KOPT-K1 (cell line): Measurements from ENCODE around the gene KCNT1.

Experiments
- H3K27ac ChIP-seq: fragments of 200-600 bp; sonication (generic); 2 replicates; pipeline ENCODE4 v1.5.1; 2016; ENCODE audit warnings: antibody characterized with exemption, mild to moderate bottlenecking, low read depth, low read length; ENCODE audit not compliant: poor library complexity, severe bottlenecking
- H3K36me3 ChIP-seq: fragments of 200-600 bp; sonication (generic); 2 replicates; pipeline ENCODE4 v1.5.1; 2017; ENCODE audit warnings: antibody characterized with exemption, mild to moderate bottlenecking, low read length, moderate library complexity; ENCODE audit not compliant: insufficient read depth
- H3K9me3 ChIP-seq: fragments of 200-600 bp; sonication (generic); 2 replicates; pipeline ENCODE4 v1.5.1; 2017; ENCODE audit warnings: antibody characterized with exemption, low read length, mild to moderate bottlenecking; ENCODE audit not compliant: insufficient read depth, poor library complexity, severe bottlenecking

KCNT1 gene

GRCh38 chr9:135718616-135719015 is 16.6 kb downstream of the KCNT1 start:
- H3K36me3 ChIP-seq = no peaks in the 10 kb centered on the region
- no peak overlapping the region for H3K27ac ChIP-seq
- H3K9me3 ChIP-seq = no peaks in the 10 kb centered on the region

GRCh38 chr9:135719472-135719871 is 17.5 kb downstream of the KCNT1 start:
- no peak overlapping the region for H3K27ac ChIP-seq
- H3K9me3 ChIP-seq = no peaks in the 10 kb centered on the region
- no peaks in the 10 kb centered on the region for H3K36me3 ChIP-seq

GRCh38 chr9:135722365-135722764 is 20.4 kb downstream of the KCNT1 start:
- H3K36me3 ChIP-seq = no peaks in the 10 kb centered on the region
- no peak overlapping the region for H3K27ac ChIP-seq
- no peaks in the 10 kb centered on the region for H3K9me3 ChIP-seq

- H3K27ac ChIP-seq = no peak overlapping the region
- no peaks in the 10 kb centered on the region for H3K36me3 ChIP-seq
- H3K9me3 ChIP-seq = no peaks in the 10 kb centered on the region
Measured at GRCh38 chr9:135724186-135724787, 22.3 kb downstream of the KCNT1 start.

DNA sequence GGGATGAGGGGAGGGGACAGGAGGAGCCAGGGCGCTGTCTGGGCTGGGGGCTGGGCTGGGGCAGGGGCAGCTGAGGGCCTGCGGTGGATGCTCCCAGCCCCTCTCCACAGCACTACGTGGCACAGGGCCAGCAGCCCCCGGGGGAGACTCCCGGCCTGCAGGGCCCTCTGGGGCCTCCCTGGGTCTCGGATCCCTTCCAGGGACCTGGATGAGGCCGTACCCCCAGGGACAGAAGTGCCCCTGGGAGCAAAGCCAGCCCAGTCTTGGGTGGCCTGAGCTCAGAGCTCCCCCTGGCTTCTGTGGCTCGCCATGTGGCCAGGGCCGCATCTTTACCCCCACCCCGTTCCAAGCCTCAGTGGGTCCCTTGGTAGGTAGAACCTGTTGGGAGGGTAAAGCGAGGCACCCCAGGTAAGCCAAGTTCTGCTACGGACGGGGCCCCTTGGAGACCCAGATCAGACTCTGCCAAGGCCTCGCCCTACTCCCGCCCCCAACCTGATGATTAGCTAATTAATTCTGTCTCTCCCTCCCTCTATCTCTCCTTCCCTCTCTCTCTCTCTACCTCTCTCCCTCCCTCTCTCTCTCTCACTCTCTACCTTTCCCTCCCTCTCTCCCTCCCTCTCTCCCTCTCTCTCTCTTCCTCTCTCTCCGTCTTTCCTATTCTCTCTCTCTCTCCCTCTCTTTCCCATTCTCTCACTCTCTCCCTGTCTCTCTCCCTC is 24.3 kb downstream of the KCNT1 start:
- Histone ChIP-seq H3K36me3 (no peaks in the 10 kb centered on the region), H3K27ac (no peak overlapping the region), H3K9me3 (peaks cover 3% of the 10 kb centered on the region)

DNA sequence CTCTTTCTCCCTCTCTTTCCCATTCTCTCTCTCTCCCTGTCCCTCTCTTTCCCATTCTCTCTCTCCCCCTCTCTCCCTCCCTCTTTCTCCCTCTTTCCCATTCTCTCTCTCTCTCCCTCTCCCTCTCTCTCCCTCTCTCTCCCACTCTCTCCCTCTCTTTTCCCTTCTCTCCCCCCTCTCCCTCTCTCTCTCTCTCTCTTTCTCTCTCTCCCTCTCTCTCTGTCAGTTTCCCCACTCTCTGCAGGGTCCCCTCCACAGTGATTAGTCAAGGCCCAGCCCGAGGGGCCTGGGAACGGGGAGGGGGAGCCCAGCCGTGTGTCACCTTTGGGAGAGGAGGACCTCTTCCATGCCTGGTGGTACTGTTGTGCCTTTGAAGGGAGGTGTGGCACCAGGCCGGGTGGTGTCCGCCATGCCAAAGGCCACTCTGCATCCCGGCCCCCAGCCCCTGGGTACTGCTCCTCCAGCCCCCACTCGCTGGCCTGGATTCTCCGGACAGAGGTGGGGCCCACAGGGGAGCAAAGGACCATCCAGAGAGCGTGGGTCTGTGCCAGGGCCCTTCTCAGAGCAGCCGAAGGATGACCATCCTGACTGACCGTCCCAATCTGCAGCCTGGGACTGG is 25.4 kb downstream of the KCNT1 start:
- Histone ChIP-seq H3K27ac (no peak overlapping the region), H3K36me3 (no peaks in the 10 kb centered on the region), H3K9me3 (peaks cover 7% of the 10 kb centered on the region)

- H3K9me3 ChIP-seq = peaks cover 7% of the 10 kb centered on the region
- no peak overlapping the region for H3K27ac ChIP-seq
- no peaks in the 10 kb centered on the region for H3K36me3 ChIP-seq
Measured at GRCh38 chr9:135728436-135729110, 26.6 kb downstream of the KCNT1 start.

GRCh38 chr9:135729480-135729879 is 27.5 kb downstream of the KCNT1 start:
- Histone ChIP-seq H3K36me3 (no peaks in the 10 kb centered on the region), H3K27ac (no peak overlapping the region), H3K9me3 (peaks cover 7% of the 10 kb centered on the region)

GRCh38 chr9:135731454-135731853 is 29.5 kb downstream of the KCNT1 start:
- Histone ChIP-seq H3K27ac (no peak overlapping the region), H3K36me3 (no peaks in the 10 kb centered on the region), H3K9me3 (peaks cover 7% of the 10 kb centered on the region)

DNA sequence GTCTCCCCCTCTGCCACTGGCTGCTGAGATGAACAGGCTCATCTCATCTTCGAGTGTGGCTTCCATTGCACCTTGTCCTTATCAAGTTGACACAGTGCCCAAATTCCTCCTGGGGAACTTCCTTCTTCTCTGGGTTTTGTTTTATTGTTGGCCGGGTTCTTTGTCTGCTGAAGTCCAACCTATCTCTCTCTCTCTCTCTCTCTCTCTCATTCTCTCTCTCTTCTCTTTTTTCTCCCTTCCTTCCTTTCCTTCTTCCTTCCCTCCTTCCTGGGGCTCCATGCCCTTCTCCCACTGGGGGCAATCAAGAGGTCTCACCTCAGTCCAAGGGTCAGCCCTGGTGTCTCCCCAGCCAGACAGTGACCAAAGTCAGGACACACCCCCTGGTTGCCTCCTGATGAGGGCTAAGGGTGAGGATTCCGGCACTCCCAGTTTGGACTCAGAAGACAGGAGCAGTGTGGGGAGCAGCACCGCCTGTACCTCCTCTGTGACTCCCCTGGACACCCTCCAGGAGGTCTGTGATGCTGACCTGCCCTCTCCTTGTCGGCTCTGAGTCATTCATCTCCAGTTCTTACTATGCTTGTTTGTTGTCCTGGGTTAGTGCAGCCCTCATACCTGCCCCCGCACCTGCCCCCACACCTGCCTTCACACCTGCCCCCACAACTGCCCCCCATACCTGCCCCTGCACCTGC is 30.7 kb downstream of the KCNT1 start:
- no peaks in the 10 kb centered on the region for H3K36me3 ChIP-seq
- H3K27ac ChIP-seq = no peak overlapping the region
- H3K9me3 ChIP-seq = peaks cover 7% of the 10 kb centered on the region

GRCh38 chr9:135734616-135735144 is 32.7 kb downstream of the KCNT1 start:
- H3K36me3 ChIP-seq = no peaks in the 10 kb centered on the region
- H3K27ac ChIP-seq = no peak overlapping the region
- H3K9me3 ChIP-seq = peaks cover 7% of the 10 kb centered on the region

DNA sequence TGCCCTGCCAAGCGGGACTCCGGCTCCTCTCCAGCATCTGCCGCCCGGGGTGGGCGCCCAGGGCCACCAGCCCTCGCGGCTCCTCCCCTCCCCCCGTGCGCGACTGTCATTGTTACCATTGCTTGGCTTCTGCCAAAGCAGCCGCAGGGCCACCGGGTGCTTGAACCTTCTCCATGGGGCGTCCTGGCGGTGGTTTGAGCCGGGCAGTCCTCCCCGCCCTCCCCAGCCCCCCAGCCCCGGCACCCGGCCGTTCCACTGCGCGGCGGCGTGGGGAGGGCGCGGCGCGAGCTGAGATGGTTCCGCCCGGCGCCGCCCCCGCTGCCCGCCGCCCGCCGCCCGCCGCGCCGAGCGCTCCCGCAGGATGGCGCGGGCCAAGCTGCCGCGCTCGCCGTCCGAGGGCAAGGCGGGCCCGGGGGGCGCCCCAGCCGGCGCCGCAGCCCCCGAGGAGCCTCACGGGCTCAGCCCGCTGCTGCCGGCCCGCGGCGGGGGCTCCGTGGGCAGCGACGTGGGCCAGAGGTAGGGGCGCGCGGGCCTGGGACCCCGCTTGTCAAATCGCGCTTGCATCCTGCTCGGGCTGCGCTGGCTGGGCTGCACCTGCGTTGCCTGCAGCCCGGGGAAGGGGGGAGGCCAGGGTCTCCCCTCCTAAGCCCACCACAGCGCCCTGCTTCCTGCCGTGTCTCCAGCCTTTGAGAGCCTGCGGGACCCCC is 34.4 kb downstream of the KCNT1 start:
- H3K27ac ChIP-seq = no peak overlapping the region
- peaks cover 3% of the 10 kb centered on the region for H3K9me3 ChIP-seq
- no peaks in the 10 kb centered on the region for H3K36me3 ChIP-seq

DNA sequence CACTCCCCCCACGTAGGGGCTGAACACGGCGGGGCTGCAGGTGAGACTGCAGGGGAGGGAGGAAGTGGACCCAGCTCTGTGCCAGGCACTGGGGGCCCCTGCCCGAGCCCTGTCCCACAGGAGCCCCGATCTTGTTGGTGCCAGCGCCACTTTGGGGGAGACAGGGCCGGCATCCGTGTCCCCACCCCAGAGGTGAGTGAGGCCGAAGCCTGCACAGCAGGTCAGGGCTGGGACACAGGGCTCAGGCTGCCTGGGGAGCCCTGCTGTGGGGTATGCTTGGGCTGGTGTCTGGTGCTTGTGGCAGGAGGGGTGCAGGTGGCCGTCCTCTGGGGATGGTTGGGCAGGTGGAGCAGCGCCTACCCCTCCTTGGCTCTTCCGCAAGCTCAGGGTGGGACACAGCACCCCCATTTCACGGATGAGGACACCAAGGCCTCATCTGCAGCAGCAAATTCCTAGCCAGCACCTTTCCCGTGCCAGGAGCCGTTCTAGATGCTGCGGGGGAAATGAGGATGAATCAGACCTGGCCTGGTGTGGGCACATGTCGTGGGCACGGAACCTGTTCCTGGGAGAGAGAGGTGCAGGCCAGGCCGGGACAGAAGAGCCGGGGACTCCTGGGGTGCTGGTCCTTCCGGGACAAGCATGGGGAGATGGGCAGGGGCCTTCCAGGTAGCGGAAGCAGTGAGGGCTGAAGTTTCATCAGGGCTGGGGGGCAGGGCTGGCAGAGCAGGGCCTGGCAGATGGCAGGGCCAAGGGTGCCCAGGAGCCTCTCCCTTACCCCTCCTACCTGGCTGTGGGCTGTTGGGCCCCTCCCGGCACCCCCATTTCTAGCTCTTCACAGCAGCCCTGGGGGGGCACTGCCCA is 35.2 kb downstream of the KCNT1 start:
- Histone ChIP-seq H3K27ac (no peak overlapping the region), H3K9me3 (no peaks in the 10 kb centered on the region), H3K36me3 (no peaks in the 10 kb centered on the region)
